GM04503 (cell line): ENCODE data around the gene ZBED2.
"Not testable (repeated sequence)": the region's sequence is repeated elsewhere in the genome, so short reads cannot be mapped to it uniquely, and the experiment has no call there.

Experiments
- DNase-seq: peaks from one replicate; pipeline ENCODE4 v3.0.0-alpha.2; 2012; ENCODE audit warnings: low read depth

The ZBED2 gene, protein sequence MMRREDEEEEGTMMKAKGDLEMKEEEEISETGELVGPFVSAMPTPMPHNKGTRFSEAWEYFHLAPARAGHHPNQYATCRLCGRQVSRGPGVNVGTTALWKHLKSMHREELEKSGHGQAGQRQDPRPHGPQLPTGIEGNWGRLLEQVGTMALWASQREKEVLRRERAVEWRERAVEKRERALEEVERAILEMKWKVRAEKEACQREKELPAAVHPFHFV

DNA sequence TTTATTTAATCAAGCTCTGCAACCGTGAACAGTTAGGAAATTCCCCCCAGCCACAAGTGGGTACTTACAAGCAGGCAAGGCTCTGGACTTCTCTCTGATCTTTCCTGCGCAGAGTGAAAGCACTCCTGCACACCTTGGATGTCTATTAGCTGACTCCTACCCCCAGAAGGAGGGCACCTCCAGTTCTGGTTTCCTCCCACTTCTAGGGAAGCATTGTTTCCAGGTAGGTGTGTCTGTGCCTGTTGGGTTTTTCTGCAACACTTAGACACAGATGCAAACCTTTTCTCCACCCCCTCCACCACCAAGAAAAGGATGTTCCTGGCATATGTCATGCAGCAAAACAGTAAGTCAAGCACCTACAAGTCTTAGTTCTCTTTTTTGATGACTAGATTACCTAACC is at the start of gene ZBED2:
Gene ZBED2, minus strand, starts transcription at position 115 of the 400 bp plus-strand sequence. CDS start 1,145 bp downstream, outside the sequence.
- DNase-seq = no peak

DNA sequence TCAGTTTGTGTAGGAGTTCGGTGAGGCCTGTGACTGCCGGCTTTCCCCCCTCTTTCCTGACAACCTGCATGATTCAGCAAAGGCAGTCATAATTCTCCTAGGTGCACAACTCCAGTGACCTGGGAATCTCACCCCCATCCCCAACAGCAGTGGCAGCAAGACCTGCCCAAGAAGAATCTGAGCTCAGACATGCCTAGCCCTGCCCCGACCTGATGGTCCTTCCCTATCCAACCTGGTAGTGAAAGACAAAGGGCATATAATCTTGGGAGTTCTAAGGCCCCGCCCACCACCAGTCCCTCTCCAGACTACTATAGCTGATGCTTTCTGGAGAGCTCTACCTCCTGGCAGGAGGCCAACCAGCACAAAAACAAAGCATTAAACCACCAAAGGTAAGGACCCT is 44.2 kb upstream of the ZBED2 start:
- no peak for DNase-seq

DNA sequence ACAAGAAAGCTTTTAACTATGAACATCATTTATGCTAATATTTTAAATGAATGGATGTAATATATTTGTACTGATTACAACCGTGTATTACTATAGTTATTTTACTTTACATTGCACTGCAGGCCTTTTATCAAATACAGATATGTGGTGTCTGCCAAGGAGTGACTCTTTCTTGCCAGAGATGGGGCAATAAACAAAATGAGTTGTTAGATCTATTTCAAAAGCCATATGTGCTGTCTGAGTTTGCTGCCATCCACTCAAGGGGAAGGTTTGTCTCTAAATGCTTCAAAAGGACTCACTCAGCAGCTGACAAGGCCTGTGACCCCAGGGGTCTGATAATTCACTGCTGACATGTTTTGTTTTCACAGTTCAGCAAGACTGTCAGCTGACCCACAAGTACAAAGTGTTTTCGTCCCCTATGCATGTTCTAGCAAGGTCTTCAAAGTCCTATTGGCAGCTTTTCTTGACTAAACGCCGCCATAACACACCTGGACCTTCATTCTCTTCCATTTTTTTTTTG is 41.3 kb upstream of the ZBED2 start:
- DNase-seq = no peak

DNA sequence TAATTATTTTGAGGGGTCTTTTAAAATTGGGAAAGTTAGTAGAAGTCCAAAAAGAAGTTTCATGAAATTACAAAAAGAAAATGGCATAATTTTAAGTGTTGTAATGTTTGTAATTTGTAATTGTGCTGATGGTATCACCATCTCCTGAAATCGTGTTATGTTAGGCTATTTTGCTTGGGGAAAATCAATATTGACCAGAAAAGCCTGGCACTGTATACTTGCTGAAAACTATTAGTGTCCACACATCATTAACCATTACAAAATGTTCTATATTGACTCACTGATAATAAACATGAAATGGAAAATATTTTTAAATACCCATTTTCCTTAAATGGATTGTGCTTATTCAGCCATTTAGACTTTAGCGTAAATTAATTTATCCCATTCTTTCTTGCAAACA is 40.3 kb upstream of the ZBED2 start:
- no peak for DNase-seq

DNA sequence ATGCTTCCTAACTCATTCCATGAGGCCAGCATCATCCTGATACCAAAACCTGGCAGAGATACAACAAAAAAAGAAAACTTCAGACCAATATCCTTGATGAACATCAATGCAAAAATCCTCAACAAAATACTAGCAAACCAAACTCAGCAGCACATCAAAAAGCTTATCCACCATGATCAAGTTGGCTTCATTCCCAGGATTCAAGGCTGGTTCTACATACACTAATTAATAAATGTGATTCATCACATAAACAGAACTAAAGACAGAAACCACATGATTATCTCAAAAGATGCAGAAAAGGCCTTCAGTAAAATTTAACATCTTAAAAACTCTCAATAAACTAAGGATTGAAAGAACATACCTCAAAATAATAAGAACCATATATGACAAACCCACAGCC is 35.5 kb upstream of the ZBED2 start:
- not testable (repeated sequence) for DNase-seq

DNA sequence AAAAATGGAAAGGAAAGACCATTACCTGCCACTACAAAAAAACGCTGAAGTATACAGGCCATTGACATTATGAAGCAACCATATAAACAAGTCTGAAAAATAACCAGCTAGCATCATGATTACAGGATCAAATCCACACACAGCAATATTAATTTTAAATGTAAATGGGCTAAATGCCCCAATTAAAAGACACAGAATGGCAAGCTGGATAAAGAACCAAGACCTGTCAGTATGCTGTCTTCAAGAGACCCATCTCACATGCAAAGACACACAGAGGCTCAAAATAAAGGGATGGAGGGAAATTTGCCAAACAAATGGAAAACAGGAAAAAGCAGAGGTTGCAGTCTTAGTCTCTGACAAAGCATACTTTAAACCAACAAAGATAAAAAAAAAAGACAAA is 33.9 kb upstream of the ZBED2 start:
- DNase-seq = not testable (repeated sequence)

DNA sequence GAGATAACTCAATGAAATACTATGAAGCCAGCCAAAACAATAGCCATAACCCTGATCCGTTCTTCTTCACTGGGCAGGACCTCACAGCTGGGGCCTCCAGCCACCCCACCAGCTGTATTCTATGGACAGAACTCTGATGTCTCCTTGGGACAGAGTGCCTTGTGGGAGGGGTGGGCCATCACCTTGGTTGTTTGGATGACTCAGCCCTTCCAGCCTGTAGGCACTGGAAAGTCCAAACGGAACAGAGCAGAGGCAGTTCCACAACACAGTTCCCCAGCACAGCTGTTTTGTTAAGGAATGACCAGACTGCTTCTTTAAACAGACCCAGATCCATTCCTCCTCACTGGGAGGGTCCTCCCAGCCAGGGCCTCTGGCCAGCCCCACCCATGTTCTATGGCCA is 31.9 kb upstream of the ZBED2 start:
- no peak for DNase-seq

DNA sequence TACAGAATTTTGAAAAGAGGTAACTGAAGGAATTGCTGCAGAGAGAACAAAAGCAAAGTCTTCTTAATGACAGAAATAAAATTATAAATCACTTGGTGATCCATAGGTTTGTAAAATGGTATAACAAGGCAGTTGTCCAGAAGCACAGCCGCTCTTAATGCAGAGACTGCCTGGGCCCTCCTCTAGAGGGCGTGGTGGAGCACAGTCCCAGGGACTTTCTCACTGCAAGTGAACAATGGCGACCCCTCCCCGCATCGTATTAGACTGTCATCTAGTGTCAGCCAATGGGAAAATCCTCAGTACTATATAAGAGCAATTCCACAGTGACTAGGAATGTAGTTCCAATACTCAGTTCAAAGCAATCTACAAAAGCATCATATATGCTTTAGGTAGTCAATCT is 26.4 kb upstream of the ZBED2 start:
- no peak for DNase-seq

DNA sequence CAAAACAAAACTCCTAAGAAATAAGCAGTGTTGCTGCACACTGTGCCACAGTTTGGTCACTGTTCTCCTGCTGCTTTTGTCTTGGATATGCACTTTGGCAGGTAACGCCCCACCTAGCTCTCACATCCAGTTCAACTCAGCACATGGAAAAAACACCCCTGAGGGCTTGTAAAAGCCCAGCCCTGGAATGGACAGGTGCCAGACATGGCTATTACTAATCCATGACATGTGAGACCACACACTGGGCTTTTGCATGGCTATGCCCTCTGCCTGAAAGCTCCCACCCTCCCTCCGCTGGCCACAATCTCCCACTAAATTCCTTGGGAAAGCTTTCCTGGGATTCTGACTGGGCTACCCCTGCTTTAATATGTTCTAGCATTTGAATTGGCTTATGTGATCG is 24.7 kb upstream of the ZBED2 start:
- DNase-seq = no peak

DNA sequence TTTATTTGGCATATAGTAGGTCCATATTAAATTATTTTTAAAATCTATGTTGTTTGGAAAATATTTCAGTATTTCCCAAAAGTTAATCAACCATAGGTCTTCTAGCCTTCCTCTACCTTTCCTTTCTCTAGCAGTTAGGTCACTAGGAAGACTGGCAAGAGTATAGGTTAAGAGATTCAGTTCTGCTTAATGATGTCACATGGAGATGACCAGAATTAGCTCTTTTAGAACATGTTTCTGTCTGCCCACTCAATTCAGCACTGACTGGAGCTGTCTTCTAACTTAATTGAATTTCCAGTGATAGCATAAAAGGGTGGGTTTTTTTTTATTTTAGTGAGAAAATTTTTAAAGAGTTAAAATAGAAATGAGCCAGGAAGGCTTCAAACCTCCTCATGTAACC is 23.8 kb upstream of the ZBED2 start:
- no peak for DNase-seq

DNA sequence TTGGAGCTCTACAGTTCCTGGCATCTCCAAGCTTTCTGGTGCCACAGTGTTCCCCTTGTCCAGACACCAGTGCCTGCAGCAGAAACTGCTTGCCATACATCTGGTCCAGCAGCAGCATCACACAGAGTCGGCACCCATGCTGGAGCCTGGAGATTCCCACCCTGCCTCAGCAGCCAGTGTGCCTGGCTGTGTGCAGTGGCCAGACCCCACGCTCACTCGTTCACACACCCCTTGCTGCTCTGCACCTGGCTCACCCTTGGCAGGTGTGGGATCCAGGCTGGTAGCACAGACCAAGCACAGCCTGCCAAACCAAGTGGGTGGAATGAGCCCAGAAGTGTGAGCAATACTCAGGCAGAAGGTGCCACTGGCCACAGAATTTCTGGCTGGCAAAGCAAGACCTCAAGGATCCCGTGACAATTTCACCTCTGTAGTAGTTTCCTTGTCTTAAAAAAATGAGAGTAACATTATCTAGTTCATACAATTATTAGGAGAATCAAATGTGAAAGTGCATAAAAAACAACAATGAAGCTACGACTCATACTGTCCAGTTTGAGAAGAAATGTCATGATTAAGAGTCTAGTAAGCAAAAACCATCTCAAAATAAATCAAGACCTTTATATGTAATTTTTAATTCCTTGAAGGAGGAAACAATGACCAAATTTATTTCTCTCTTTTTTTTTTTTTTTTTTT is 22.9 kb upstream of the ZBED2 start:
- DNase-seq = no peak

DNA sequence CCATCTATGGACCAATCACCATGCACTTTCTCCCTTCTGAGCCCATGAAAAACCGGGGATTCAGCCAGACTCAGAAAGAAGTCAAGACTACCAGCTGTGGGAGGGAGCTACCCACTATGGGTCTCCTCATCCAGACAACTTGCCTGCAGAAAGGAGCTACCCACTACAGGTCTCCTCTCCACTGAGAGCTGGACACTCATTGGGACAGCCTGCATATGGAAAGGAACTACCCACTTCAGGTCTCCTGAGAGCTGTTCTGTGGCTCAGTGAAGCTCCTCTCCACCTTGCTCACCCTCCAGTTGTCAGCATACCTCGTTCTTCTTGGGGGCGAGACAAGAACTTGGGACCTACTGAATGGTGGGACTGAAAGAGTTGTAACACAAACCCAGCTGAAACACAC is 22.3 kb upstream of the ZBED2 start:
- DNase-seq = no peak

DNA sequence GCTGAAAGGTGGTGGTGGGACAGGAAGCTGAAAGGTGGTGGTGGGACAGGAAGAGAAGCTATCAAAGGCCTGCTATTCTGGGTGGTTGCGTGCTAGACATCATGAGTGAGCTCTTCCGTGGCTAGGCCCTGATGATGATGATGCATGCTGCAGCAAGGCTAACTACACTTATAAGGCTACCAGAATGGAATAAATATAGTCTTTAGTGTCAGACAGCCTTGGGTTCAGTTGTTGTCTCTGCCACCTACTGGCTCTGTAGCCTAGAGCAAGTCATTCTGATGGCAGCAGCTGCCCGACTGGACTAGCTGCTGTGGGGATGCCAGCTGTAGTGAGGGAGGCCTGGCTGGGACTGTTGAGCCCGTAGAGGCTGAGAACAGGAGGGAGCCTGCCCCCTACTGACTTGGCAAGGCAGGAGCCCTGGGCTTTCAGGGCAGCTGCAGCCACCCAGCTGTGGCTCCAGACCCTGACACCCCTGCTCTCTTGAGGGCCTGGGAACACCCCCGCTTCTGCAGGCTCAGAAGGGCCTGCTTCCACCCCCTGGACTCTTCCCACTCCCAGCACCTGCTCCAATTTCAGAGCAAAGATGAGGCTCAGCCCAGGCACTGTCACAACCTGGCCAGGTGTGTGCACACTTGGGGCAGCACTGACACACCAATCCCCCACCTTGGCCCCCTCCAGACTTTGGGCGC is 21.4 kb upstream of the ZBED2 start:
- DNase-seq = no peak

DNA sequence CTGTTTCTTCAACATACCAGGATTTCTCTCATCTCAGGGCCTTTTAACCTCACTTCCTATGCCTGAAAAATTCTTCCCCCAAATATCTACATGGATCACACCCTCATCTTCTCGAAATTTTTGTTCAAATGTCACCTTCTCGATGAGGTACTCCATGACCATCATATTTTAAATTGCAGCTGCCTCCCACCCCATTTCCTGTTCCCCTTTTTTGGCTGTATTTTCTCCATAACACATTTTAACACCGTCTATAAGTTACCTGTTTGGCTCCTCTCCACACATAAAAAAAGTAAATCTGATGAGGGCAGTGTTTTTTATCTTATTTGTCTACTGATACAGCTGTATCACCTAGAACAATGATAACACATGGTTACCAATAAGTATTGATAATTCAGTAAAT is 20.7 kb upstream of the ZBED2 start:
- DNase-seq = no peak

DNA sequence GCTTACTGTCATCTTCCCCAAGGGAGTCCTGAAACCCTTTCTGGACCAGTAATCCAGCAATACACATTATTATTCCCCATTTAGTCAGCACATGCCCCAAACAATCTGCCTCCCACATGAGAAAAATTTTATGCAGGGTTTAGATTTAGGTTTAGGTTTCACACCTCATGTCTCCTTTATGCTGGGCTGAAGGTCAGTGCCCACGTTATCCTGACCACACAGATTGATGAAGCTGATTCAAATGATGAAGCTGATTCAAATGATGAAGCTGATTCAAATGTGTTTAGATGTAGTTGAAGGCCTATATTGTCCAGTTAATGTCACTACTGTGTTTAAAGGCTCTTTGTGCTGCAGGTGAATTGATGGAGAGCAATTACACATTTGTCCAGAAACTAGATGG is 18.1 kb upstream of the ZBED2 start:
- DNase-seq = no peak

DNA sequence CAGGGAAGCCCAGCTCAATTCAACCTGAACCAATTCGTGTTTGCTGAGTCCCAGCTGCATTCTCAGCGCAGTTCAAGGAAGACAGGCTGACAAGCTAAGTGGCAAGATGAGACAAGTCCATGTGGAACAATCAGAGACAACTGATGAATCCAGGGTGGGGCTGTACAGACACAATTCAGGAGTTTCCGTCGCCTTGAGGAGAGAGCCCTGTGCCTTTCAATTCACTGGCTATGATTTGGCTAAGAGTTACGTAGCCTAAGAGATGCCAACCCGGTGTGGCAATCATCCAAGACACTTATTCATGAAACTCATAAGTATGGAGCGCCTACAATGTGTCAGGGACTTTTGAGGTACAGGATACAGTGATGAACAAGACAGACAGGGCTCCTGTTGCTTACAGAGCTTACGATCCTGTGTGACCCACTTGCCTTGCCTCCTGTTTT is 15.5 kb upstream of the ZBED2 start:
- no peak for DNase-seq

DNA sequence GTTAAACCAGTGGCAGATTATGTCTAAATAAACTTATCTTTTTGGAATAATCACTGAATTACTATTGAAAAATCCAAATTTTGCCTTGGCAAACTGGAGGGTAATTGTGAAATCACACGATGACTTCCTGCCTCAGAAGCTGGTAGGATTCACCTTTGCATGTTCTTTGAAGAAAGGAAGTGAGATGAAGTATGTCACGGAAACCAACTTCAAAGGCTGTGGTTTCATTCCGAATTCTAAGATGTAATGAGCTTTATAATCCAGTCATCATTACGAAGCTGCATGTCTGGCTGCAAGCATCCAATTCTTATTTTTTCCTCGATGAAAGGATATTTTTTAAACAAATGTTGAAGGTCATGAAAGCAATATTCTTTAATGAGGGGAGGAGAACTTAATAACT is 15.0 kb upstream of the ZBED2 start:
- DNase-seq = no peak

DNA sequence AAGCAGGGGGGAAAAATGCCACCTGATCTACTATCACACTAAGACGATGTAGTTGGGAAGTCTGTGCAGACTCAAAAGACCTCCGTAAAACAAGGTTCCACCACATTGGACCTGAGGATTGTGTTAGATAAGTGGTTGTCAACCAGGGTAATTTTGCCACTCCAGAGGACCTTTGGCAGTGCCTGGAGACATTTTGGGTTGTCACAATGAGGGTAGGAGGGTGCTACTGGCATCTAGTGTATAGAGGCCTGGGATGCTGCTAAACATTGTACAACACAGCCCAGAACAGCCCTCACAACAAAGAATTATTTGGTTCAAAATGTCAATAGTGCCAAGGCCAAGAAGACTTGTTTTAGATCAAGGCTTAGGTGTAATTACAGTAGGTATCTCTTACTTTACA is 14.6 kb upstream of the ZBED2 start:
- no peak for DNase-seq

DNA sequence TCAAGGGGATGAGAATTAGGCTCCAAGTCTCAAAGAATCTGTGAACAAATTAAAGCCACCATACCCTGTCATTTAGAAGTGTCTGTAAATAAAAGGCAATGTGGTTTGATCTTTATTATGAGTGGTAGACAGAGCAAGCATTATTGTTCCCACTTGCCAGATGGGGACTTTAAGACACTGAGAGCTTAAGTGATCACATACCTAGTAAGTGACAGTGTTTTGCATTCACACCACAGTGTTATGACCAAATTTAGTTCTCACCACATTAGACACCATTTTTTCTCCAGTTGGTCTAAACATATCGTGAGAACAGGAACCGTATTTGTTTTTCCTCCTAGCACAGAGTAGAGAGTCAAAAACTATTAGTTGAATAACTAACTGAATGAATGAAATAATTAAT is 13.2 kb upstream of the ZBED2 start:
- DNase-seq = no peak

DNA sequence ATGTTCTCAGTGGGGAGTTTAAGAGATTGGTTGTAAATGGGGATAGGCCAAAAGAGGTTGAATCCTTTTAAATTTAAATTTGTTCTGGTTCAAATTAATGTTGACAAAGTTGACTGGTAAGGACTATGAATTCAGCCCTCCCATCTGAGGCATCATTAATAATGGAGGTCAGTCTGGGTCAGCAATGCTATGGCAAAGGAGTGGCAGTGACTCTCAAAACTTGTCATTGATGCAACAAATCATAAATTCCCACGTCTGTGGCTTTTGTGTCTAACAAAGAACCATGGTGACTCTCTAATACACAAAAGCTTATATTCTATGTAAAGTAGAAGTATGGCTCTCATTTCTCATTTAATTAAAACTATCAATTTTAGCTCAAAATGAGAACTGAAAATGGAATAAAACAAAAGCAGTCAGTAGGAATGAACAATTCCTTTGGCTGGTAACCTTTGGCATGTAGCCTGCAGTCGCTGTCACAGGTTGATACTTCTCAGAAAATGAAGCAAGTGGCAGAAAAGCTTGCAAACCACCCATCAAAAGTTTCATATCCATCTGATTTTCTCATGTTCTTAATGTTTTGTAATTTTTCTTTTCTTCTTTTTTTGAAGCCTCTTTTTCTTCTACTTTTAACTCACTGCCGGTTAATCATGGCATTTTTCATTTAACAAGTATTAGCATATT is 12.2 kb upstream of the ZBED2 start:
- no peak for DNase-seq

DNA sequence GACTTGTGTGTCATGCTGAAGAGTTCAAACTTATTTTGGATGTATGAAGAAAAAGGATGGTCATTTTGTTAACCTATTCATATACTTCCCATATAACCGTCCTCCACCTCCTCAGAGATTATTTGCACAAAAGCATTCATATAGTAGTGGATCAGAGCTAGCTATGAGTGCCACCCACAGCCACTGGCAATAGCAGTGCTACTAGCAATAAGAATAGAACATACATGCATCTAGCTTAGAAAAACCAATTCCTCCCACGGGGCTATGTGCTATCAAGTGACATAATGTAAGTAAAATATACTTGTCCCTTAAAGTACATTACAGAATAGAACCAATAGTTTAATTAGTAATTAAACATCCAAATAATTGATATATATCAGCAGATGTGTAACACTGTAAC is 10.3 kb upstream of the ZBED2 start:
- no peak for DNase-seq

DNA sequence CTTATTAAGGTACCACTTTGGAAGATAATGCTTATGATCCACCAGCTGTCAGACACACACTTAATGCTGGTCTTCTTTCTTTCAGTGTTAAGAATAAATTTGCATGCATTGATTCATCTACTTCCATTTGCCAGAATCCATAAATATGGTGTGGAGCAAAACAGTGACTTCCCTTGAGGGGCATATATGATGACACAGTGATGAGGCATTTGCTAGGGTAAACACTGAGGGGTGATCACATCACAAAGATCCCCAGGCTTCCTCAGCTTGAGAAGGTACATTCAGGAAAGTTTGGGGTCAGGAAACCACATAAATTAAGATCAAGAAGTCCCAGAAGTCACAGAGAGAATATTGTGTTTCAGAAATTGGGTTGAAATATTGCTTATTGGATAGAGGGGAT is 9.9 kb upstream of the ZBED2 start:
- no peak for DNase-seq

DNA sequence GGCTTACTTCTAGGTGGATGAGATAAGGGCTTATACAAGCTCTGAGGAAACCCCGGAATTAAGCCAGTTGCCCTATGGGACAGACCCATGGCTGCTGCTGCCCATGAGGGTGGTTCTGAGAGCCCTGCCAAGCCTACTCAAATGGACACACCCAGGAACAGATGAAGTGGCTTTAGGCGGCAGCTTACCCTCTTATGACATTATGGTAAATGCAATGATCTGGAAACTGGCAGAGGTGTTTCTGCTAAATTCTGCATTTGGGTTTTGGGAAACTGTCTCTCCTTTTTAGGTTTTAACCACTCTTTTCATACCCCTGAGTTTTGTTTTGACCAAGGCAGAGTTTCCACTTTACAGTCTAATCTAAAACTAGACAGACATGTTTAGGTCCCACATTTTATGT is 9.0 kb upstream of the ZBED2 start:
- no peak for DNase-seq
